ENCODE data around the gene AP5S1. TPM values are rescaled to one million over a fixed set of nuclear protein-coding genes. Genes with fewer than 3 reads are reported as not detected.

Gene AP5S1
- total and polyA plus RNA-seq, 12 donors: 9.6 to 50.3 (median 23.0) TPM

DNA sequence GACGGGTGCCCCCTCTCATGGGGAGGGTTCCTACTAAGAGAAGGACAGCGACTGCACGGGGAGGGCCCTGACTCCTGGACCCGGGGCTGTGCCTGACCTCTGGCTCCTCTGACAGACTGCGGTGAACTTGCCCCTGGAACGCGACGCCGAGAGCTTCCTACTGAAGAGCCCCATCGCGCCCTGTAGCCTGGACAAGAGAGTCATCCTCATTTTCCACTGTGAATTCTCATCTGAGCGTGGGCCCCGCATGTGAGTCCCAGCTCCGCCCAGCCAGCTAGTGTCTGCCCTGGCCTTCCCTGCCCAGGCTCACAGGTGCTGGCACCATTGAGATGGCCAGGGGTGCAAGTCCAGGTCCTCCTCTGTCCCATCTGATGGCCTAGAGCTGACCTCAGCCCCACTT, 17.1 kb upstream of the AP5S1 start:
- TF ChIP-seq CTCF (IDR thresholded peaks at IDR 0.05) (no peak), POLR2A (IDR thresholded peaks at IDR 0.05) (no peak)
- no peak overlapping the region for H3K27ac ChIP-seq
- H3K4me3 ChIP-seq: no peak overlapping the region
- peaks cover 26 to 33% of the 10 kb centered on the region in 2 donors for H3K4me1 ChIP-seq (replicated peaks in 1 of 2)
- no peaks in the 10 kb centered on the region for H3K9me3 ChIP-seq (replicated peaks in 1 of 3)
- intact Hi-C loops (cut with DNase I): no loop called here
- 90 to 98% (median 97%) methylated on average over 9 to 14 of the region's 14 CpGs for whole genome bisulfite sequencing, 4 donors
- peaks cover 0 to 46% of the 10 kb centered on the region in 2 donors for H3K36me3 ChIP-seq (replicated peaks in 1 of 2)
- H3K27me3 ChIP-seq: no peaks in the 10 kb centered on the region
- no peak for DNase-seq

DNA sequence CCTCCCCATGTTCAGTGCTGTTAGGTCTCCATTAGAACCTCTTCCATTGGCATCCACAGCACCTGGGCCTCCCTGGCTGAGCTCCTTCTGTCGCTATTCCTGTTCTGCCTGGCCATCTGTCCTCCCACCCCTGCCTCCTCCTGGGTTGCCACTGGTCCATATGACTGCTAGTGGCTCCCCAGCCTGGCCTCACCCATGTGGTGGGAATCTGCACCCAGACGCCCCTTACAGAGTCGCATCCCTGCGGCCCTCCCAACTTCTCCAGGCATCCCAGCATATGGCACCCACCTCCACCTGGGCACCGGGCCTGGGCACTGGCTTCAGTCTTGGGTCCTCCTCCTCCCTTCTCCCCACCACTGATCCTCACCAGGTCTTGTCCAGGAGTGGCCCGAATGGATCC, 16.5 kb upstream of the AP5S1 start:
- peaks cover 29 to 37% of the 10 kb centered on the region in 2 donors for H3K4me1 ChIP-seq (replicated peaks in 1 of 2)
- H3K27ac ChIP-seq: no peak overlapping the region
- peaks cover 0 to 46% of the 10 kb centered on the region in 2 donors for H3K36me3 ChIP-seq (replicated peaks in 1 of 2)

DNA sequence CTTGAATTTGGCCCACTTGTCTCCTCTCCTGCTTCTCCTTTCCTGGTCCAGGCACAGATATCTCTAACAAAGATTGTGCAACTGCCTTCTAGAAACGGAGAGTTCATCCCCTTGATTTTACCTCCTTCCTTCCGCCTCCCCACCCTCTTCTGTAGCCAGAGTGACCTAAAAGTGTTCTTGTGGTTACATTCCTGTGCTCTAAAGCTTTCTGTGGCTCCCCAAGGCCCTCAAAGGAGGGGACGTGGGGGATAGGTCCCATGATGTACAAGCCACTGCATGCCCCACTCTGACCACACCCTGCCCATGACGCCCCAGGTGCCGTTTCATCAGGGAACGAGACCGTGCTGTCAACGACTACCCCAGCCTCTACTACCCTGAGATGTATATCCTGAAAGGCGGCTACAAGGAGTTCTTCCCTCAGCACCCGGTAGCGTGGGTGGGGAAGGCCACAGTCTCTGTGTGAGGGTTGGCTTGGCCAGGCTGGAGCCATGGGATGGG, 16.0 kb upstream of the AP5S1 start:
- no peak overlapping the region for H3K4me3 ChIP-seq
- no peak overlapping the region for H3K27ac ChIP-seq
- peaks cover 0 to 46% of the 10 kb centered on the region in 2 donors for H3K36me3 ChIP-seq (replicated peaks in 1 of 2)
- TF ChIP-seq POLR2A (IDR thresholded peaks at IDR 0.05) (no peak), CTCF (IDR thresholded peaks at IDR 0.05) (no peak)
- no peaks in the 10 kb centered on the region for H3K9me3 ChIP-seq (replicated peaks in 1 of 3)
- intact Hi-C loops (cut with DNase I): no loop called here
- H3K27me3 ChIP-seq: no peaks in the 10 kb centered on the region
- DNase-seq: no peak
- WGBS, 4 donors: 81 to 95% (median 86%) methylated on average over 11 of the region's 11 CpGs
- peaks cover 29 to 37% of the 10 kb centered on the region in 2 donors for H3K4me1 ChIP-seq (replicated peaks in 1 of 2)

More for the DNA sequence above, 16.5 kb upstream of the AP5S1 start:
- Histone ChIP-seq H3K4me3 (no peak overlapping the region), H3K27me3 (no peaks in the 10 kb centered on the region), H3K9me3 (replicated peaks in 1 of 3) (no peaks in the 10 kb centered on the region)
- intact Hi-C loops (cut with DNase I): no loop called here
- TF ChIP-seq CTCF (IDR thresholded peaks at IDR 0.05): no peak
- TF ChIP-seq POLR2A (IDR thresholded peaks at IDR 0.05): no peak
- DNase-seq: no peak
- 81 to 98% (median 88%) methylated on average over 5 to 6 of the region's 6 CpGs for WGBS, 4 donors

- intact Hi-C loops (cut with DNase I): no loop called here
- Histone ChIP-seq H3K9me3 (replicated peaks in 1 of 3) (no peaks in the 10 kb centered on the region), H3K36me3 (replicated peaks in 1 of 2) (peaks cover 0 to 46% of the 10 kb centered on the region in 2 donors), H3K27ac (no peak overlapping the region), H3K4me1 (replicated peaks in 1 of 2) (peaks cover 29 to 37% of the 10 kb centered on the region in 2 donors), H3K4me3 (no peak overlapping the region), H3K27me3 (no peaks in the 10 kb centered on the region)
- TF ChIP-seq CTCF (IDR thresholded peaks at IDR 0.05): no peak
- TF ChIP-seq POLR2A (IDR thresholded peaks at IDR 0.05): no peak
- 86 to 94% (median 93%) methylated on average over 2 to 11 of the region's 11 CpGs for WGBS, 4 donors
- DNase-seq: peak in 1 of 7 donors; percentile 24
These were observed 15.6 kb upstream of the AP5S1 start for GRCh38 chr20:3804781-3805180.

Data from adrenal gland (tissue), 12 donors.